HG03442 (cell line): Measurements from ENCODE around the gene DMXL1.
"Not testable (repeated sequence)": the region's sequence is repeated elsewhere in the genome, so short reads cannot be mapped to it uniquely, and the experiment has no call there.

Experiments
- ATAC-seq: cut with Tn5 transposase; IDR thresholded peaks from one replicate; pipeline ENCODE4 v1.9.1; 2021; ENCODE audit warnings: mild to moderate bottlenecking, moderate library complexity; ENCODE audit not compliant: unreplicated experiment

DMXL1 gene

DNA sequence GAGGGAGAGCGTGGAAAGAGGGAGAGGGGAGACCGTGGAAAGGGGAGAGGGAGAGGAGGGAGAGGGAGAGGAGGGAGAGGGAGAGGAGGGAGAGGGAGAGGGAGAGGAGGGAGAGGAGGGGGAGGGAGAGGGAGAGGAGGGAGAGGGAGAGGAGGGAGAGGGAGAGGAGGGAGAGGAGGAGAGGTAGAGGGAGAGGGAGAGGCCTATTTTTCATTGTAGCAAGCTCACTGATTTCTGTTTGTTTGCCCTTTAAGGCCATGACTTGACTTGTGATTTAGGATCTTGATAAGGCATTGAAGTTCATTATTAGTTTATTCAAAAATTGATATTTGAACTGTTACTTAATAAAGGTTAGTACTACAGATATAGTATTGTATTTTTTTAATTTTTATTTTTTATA, 52.4 kb downstream of the DMXL1 start:
- ATAC-seq, result no peak

DNA sequence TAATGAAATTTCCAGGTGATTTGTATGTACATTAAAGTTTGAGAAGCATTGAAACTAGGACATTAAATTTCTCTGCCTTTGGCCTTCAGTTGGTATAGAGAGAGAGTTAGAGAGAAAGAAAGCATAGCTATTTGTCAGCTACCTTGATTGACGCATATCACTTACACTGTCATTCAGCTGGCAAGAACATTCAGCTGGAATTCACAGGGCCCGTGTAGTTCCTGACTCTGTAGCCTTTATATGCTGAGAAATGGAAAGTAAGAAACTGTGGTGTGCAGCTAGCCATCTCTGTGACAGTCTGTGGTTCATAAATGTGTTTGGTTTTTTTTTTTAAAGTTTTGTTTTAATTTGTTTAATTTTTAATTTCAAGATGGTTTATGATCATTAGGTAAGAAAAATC, 58.9 kb downstream of the DMXL1 start:
- ATAC-seq, result no peak

DNA sequence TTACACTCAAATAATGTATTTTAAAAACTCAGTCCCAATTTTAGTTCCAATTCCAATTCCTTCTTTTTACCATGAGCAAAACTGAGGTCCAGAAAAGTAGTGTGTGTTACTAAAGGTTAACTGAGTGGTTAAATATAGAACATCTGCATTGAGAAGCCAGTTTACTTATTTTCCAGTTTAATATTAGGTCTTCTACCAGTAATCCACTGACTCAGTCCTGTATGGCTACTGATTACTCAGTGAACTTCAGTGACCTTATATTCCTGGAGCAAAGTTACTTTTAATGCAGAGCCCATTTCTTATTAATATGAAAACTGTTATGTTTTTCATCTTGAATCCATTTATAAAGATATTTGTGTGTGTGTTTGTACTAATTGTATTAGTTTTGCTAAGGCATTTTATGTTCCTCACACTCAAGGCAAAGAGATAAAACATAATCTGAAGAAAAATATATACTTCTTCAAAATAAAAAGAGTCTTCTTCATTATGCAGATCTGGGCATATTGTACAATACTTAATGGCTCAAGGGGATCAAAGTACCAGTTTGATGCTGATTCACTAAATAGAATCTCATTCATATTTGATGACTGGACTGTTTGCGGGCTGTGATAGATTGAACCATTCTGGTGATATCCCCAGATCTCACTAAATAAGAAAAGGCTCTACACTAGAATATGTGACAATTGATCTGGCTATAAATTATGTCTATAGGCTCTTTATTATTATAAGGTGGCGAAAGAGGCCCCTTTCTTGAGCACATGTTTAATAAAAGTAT, 60.8 kb downstream of the DMXL1 start:
- no peak for ATAC-seq

DNA sequence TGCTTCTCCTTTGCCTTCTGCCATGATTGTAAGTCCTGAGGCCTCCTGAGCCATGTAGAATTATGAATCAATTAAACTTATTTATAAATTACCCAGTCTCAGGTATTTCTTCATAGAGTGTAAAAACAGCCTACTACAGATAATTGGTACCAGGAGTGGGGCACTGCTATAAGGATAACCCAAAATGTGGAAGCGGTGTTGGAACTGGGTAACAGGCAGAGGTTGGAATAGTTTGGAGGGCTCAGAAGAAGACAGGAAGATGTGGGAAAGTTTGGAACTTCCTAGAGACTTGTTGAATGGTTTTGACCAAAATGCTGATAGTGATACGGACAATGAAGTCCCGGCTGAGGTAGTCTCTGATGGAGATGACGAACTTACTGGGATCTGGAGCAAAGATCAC, 64.9 kb downstream of the DMXL1 start:
- not testable (repeated sequence) for ATAC-seq

DNA sequence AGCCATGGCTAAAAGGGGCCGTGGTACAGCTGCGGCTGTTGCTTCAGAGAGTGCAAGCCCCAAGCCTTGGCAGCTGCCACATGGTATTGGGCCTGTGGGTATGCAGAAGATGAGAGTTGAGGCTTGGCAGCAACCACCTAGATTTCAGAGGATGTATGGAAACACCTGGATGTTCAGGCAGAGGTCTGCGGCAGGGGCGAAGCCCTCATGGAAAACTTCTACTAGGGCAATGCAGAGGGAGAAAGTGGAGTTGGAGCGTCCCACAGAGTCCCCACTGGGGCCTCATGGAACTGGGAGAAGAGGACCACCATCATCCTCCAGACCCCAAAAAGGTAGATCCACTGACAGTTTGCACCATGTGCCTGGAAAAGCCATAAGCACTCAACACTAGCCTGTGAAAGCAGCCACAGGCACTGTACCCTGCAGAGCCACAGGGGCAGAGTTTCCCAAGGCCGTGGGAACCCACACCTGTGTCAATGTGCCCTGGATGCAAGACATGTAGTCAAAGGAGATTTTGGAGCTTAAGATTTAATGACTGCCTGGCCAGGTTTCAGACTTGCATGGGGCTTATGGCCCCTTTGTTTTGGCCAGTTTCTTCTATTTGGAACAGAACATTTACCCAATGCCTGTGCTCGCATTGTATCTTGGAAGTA, 65.9 kb downstream of the DMXL1 start:
- ATAC-seq, result no peak

DNA sequence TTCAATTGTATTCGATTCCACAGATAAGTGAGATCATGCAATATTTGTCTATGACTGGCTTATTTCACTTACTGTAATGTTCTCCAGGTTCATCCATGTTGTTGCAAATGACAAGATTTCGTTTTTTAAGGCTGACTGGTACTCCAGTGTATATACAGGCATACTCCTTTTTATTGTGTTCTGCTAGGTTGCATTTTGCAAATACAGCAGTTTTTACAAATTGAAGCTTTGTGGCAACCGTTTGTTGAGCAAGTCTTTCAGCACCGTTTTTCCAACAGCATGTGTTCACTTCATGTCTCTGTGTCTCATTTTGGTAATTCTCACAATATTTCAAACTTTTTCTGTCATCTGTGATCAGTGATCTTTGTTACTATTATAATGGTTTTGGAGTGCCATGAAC, 82.7 kb downstream of the DMXL1 start:
- ATAC-seq, result no peak

DNA sequence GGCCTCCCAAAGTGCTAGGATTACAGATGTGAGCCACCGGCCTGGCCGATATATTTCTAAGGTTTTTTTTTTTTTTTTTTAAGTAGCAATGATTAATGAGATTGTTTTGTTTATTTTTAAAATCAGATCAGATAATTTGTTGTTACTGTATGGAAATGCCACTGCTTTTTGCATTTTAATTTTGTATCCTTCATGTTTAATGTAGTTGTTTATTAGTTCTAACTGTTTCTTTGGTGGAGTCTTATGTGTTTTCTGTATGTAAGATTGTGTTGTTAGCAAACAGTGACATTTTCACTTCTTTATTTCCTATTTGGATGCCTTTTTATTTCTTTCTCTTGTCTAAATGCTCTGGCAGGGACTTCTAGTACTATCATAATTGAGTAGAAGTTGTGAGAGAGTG, 87.3 kb downstream of the DMXL1 start:
- no peak for ATAC-seq

DNA sequence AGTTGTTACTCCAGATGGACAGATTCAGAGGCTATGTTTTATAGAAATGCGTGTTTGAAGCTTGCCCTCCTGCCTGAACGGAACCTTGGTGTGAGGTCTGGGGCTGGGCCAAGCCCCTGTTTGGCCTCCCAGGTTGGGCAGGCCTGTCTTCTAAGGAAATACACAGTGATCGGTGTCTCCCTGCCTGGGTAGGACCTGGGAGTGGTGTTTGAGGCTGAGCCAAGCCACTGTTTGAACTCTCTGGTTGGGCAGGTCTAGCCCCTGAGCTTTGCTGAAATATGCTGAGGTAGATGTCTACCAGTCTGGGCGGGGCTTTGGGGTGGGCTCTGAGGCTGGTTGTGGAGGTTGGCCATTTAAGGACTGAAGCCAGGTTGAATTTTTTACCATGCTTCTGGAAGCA, 90.5 kb downstream of the DMXL1 start:
- no peak for ATAC-seq

DNA sequence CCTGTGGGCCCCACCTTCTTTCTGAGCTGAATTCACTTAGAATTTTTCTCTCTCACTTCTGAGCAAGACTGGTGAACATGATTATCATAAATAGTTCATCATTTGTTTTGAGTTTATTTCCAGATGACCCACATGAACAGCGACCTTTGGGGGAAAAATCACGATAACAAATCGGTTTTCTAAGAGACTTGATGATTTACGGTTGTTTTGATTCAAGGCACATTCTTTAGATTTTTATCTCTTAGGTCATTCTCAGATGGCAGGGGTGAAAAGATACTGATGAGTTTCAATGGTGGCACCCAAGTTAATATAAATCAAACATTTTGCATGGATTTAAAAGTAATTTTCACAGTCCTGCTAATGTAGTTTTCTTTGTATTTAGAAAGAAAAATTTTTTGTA, 95.1 kb downstream of the DMXL1 start:
- ATAC-seq, result no peak

DNA sequence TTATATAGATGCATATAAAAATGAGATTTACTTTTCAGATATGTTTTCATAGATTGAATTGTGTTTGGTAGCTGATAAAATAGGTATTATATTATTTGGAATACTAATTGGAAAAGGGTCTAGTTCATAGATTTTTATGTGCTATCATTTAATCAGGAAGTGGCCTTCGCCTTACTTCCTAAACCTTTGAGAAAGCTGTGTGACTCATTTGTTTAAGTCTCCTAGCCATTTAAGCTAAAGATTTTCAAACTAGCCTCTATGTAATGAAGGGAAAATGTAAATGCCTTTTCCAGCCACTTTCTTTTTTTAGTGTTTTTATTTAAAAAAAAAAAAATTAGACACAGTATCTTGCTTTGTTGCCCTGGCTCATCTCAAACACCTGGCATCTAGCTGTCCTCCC, 97.5 kb downstream of the DMXL1 start:
- ATAC-seq, result no peak

DNA sequence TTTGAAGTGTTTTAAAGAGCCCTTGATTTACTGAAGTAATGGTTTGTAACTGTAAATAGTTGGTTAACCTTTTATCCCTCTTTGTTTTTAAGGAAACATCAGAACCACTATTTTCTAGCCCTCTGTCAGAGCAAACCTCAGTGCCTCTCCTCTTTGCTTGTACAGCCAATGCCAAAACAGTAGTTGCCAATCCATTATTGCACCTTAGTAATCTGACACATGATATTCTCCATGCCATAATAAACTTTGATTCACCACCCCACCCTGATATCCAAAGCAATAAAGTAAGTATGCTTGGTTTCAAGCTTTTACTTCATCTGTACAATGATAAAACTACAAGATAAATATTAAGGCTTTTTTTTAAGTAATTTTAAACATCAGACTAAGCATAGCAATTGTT, 100.8 kb downstream of the DMXL1 start:
- no peak for ATAC-seq

DNA sequence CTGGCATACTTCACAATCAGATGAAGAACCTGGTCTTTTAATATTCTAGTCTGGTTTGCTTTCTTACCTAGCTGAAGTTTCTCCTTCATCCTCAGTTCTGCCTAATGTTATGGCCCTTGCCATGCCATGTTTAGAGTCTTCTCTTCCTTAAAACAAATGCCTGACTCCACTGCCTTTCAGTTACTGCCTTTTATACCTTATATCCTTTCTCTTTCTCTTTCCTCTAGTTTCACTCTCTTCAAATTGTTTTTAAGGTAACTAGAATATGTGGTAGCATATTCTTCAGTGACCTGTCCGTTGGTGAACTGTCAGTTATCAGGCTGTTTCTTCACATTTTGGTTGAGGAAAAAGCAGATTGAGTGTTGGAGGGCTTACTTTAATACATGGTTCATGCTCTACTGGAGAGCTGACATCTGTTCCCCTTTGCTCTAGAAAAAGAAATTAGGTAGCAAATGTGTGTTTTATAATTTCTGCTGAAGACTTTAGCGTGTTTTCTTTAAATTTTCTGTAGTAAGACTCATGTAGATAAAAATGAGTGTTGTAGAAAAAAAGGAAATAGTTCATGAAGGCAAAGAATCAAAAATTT, 103.8 kb downstream of the DMXL1 start:
- no peak for ATAC-seq

DNA sequence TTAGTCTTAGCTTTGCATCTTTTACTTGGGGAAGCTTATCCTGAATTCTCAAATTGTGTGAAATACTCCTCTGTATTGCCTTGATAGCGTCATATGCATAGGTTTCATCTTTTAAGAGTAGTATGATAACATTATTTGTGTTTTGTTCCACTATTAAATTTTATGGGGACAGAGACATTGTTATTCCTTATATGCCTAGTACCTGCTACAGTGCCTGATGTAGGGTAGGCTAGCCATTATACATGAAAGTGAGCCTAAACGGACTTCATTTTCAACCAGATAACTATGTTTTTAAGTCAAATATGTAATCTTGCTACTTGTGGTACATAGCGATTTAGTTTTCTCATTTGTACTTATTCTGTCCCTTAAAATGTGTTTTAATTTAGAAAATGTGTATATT, 105.9 kb downstream of the DMXL1 start:
- no peak for ATAC-seq

DNA sequence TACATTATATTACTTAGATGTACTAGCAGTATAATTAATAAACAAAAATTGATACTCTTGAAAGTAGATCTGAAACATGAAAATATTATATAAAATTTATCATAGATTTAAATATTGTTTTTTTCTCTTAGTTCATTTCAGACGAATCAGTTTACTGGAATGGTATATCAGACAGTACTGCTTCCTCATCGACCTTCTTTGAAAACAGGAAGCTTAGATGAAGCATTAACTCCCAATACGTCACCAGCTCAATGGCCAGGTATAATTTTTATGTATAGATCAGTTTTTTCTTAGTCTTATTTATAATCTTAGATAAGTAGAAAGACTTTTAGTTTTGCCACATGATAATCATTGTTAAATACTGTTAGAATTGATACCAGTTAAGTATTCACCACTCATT, 106.3 kb downstream of the DMXL1 start:
- no peak for ATAC-seq

DNA sequence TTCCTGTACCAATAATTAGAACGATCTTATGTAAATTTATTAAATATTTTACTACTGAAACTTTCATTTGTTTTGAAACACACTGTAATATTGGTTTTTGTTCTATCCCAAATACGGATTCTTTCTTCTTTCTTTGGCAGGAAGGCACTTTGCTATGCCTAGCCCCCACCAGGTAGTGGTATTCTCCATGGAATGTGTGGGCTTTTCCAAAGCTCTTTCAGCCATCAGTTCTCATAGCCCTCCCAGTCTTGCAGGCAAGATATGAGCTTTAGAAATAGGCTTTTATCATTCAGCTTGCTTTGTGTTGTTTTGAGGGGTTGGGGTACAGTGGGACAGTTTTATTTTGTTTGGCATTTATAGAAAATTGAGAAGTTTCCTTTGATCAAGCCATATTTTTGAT, 107.5 kb downstream of the DMXL1 start:
- ATAC-seq, result no peak

DNA sequence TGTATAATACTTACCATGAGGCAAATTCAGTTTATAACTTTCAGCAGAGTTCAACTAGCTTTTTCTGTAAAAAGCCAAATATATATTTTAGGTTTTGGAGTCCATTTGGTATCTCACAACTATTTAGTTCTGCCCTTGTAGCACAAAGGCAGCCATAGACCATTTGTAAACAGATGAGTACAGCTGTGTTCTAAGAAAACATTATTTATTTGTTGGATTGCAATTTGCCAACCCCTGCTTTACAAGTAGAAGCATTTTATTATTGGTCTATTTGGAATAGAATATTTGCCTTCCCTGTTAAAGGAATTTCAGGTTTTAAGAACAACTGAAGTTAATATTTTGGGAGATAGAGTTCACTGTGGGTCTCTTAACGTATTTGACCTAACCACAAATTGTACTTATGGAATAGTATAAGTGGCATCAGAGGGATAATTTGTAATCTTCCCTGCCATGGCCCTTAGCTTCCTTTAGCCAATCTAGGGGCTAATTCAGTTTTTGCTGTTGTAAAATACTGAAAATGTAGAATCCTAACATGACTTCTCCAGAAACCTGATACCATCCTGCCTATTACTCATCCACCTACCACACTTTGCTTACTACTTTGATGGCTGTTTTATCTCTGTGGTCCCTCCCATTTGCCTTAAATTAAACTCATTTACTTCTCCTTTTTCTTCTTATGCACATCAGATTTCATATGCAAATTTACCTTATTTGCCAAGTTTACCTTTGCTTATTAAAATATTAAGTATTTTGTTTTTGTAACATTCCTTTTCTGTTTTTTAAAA, 109.2 kb downstream of the DMXL1 start:
- no peak for ATAC-seq

DNA sequence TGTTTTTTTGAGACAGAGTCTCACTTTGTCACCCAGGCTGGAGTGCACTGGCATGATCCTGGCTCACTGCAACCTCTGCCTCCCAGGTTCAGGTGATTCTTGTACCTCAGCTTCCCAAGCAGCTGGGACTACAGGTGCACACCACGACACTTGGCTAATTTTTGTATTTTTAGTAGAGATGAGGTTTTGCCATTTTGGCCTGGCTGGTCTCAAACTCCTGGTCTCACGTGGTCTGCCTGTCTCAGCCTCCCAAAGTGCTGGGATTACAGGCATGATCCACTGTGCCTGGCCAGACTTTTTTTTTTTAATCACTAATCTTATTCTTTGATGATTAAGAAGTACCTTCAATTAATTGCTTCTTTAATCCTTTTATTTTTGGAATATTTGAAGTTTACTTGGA, 114.6 kb downstream of the DMXL1 start:
- not testable (repeated sequence) for ATAC-seq

DNA sequence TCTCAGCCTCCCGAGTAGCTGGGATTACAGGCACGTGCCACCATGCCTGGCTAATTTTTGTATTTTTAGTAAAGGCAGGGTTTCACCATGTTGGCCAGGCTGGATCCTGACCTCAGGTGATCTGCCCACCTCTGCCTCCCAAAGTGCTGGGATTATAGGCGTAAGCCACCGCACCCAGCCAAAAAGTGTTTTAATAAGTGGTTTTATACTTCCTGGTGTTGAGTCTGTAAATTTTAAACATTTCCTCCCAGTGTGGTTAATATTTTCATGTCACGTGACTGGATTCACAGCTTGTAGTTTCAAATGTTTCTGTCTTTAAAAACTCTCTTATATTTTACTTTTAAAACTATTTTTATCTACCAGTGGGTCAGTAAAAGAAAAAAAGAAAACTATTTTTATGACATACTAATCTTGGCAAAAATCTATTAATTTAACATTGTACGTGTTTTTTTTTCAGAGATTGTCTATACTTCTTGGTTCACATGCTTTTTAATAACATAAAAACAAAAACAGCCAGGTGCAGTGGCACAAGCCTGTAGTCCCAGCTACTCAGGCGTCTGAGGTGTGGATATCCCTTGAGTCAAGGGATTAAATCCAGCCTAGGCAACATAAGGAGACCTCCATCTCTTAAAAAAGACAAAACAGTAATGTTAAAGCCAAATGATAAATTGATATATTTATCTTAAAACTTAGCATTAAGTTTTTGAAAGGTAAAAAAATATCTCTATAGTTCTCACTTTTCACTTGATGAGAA, 117.1 kb downstream of the DMXL1 start:
- no peak for ATAC-seq

DNA sequence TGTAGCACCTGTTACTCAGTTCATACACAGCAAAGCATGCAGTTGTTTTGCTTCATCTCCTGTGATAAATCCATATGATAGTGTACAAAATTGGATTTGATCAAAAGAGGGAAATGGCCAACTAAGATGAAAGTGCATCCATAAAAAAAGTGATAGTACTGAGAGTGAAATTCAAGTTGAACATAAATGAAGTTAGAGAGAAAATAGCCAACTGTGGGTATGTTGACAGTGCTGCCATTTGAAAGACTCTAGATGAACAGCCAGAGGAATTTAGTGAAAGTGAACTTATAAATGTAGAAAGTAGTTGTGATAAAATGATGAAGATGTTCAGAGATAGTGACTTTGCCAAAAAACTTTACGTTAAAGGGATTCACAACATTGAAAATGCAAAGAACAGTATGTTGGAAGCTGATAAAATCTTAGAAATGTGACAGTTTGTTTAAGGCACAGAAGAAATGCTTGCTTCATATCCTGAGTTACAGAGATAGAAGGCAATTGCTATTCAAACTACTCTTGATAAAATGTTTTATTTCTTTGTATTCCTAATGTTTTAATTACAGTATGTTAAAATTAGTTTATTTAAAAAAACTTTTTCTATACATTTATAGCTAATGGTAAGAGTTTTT, 119.7 kb downstream of the DMXL1 start:
- ATAC-seq, result no peak

DNA sequence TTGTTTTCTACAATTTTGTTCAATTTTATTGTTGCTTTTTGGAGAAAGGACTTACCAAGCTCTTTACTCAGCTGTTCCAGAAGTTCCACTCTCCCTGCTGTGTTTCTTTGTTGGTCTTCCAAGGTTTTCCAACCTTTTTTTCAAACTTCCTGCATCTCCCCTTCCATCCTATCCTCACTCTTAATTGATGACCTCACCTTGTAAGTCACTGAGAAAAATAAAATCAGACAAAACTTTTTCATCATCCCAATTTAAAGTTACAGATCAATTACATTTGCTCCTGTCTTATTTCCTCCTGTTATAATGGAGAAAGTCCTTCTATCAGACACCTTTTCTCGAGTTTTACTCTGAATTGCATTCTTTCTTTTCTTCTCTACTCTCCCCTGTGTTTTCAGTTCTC, 121.1 kb downstream of the DMXL1 start:
- ATAC-seq, result no peak
